Activated CD4-positive, CD25-positive, alpha-beta regulatory T cell treated with anti-CD3 and anti-CD28 coated beads, Interleukin-2, amount 50 U/mL, for 72 hours (primary cell): Measurements from ENCODE around the gene GSAP.
A peak's percentile ranks its signal among the peaks of the same experiment; 100 is the strongest.
"Not testable (repeated sequence)": the region's sequence is repeated elsewhere in the genome, so short reads cannot be mapped to it uniquely, and the experiment has no call there.

ENCODE experiments used
- DNase-seq: peaks from one replicate; pipeline ENCODE4 v3.0.0; 2021

The GSAP gene

GRCh38 chr7:77415823-77416620 lies at the start of gene GSAP:
GSAP (minus strand) TSS chr7:77416349; CDS start chr7:77416321, 28 bp downstream.
- peak; percentile 58 for DNase-seq

- DNase-seq: no peak
These were observed 49.1 kb upstream of the GSAP start for GRCh38 chr7:77465256-77465655.

- no peak for DNase-seq
These were observed 48.4 kb upstream of the GSAP start for GRCh38 chr7:77464589-77464988.

GRCh38 chr7:77463632-77464031 lies 47.5 kb upstream of the GSAP start:
- not testable (repeated sequence) for DNase-seq

GRCh38 chr7:77461842-77462241 lies 45.7 kb upstream of the GSAP start:
- no peak for DNase-seq

GRCh38 chr7:77461246-77461645 lies 45.1 kb upstream of the GSAP start:
- no peak for DNase-seq

GRCh38 chr7:77460057-77460486 lies 43.9 kb upstream of the GSAP start:
- no peak for DNase-seq

- DNase-seq: no peak
These were observed 43.2 kb upstream of the GSAP start for GRCh38 chr7:77459311-77459726.

- no peak for DNase-seq
These were observed 42.6 kb upstream of the GSAP start for GRCh38 chr7:77458786-77459185.

- no peak for DNase-seq
These were observed 41.6 kb upstream of the GSAP start for GRCh38 chr7:77457779-77458178.

- DNase-seq: no peak
These were observed 40.5 kb upstream of the GSAP start for GRCh38 chr7:77456696-77457095.

GRCh38 chr7:77455321-77455720 lies 39.2 kb upstream of the GSAP start:
- no peak for DNase-seq

- DNase-seq: no peak
These were observed 38.7 kb upstream of the GSAP start for GRCh38 chr7:77454802-77455201.

GRCh38 chr7:77453531-77453930 lies 37.4 kb upstream of the GSAP start:
- DNase-seq: no peak

GRCh38 chr7:77451950-77452349 lies 35.8 kb upstream of the GSAP start:
- not testable (repeated sequence) for DNase-seq

- DNase-seq: no peak
These were observed 34.5 kb upstream of the GSAP start for GRCh38 chr7:77450613-77451012.

GRCh38 chr7:77450054-77450453 lies 33.9 kb upstream of the GSAP start:
- DNase-seq: no peak

- no peak for DNase-seq
These were observed 31.5 kb upstream of the GSAP start for GRCh38 chr7:77447616-77448015.

GRCh38 chr7:77444123-77444522 lies 28.0 kb upstream of the GSAP start:
- no peak for DNase-seq

GRCh38 chr7:77443042-77443441 lies 26.9 kb upstream of the GSAP start:
- no peak for DNase-seq

- no peak for DNase-seq
These were observed 26.5 kb upstream of the GSAP start for GRCh38 chr7:77442636-77443035.

GRCh38 chr7:77441046-77441445 lies 24.9 kb upstream of the GSAP start:
- DNase-seq: no peak

- DNase-seq: no peak
These were observed 23.4 kb upstream of the GSAP start for GRCh38 chr7:77439572-77439971.

GRCh38 chr7:77438131-77438530 lies 22.0 kb upstream of the GSAP start:
- DNase-seq: no peak
